Activated T-cell treated with anti-CD3 and anti-CD28 coated beads, Interleukin-2, amount 50 U/mL, for 72 hours (primary cell): ENCODE measurements around the gene BLOC1S5. TPM values are rescaled to one million over a fixed set of nuclear protein-coding genes. Genes with fewer than 3 reads are reported as not detected.
"Not testable (repeated sequence)": the region's sequence is repeated elsewhere in the genome, so short reads cannot be mapped to it uniquely, and the experiment has no call there.

ENCODE experiments used
- ATAC-seq, 2 donors: fragments of 150-1000 bp; cut with Tn5 transposase; replicated peaks in 1 of 2; 2 replicates each; pipeline ENCODE4 v1.10.0; 2021; ENCODE audit warnings: moderate library complexity in 2 of 2, mild to moderate bottlenecking in 1 of 2
- DNase-seq, 2 donors: peaks; one replicate each; pipeline ENCODE4 v3.0.0; 2021 to 2022; ENCODE audit warnings: mixed read lengths in 1 of 2
- H3K27ac Mint-ChIP-seq: one replicate; pipeline ENCODE4 v1.8.0; 2022; ENCODE audit warnings: mild to moderate bottlenecking, moderate library complexity, mixed read lengths
- H3K27me3 Mint-ChIP-seq: one replicate; pipeline ENCODE4 v1.8.0; 2022; ENCODE audit warnings: low read depth, mixed read lengths
- H3K36me3 Mint-ChIP-seq, 2 donors: one replicate each; pipeline ENCODE4 v1.8.0; 2022; ENCODE audit warnings: mixed read lengths in 2 of 2, mild to moderate bottlenecking in 1 of 2; ENCODE audit not compliant: insufficient read depth in 2 of 2
- H3K4me1 Mint-ChIP-seq: one replicate; pipeline ENCODE4 v1.8.0; 2022; ENCODE audit warnings: low read depth, mixed read lengths
- H3K4me3 Mint-ChIP-seq, 2 donors: one replicate each; pipeline ENCODE4 v1.8.0; 2022; ENCODE audit warnings: mild to moderate bottlenecking in 2 of 2, mixed read lengths in 2 of 2, moderate library complexity in 2 of 2
- H3K9me3 Mint-ChIP-seq, 2 donors: one replicate each; pipeline ENCODE4 v1.8.0; 2022; ENCODE audit warnings: mixed read lengths in 2 of 2
- total RNA-seq, 2 donors: library from RNA; stranded (reverse); gene quantifications; one replicate each; pipeline ENCODE4 v1.2.3, GENCODE V29; 2022

Gene BLOC1S5
- total RNA-seq, 2 donors from 2014 or later = 25.9 to 37.1 TPM

DNA sequence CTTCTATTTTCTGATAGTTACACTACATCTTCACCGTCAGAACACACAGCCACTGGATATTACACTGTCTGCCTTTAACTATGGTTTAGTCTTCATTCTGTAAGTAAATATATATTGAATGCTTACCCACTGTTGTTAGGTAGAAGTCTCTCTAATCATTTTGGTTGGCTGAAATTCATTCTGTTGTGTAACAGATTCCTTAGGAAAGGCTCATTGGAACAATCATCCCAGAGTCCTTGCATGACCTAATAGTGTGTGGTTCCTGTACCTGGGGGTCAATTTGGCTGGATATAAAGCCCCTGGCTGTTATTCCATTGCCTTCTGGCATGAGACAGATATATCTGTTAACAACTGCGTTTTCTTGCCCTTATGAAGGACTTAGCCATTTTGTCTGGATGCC is 9.9 kb downstream of the BLOC1S5 start:
- no peak overlapping the region for H3K4me3 Mint-ChIP-seq
- no peak for DNase-seq
- no peaks in the 10 kb centered on the region for H3K27me3 Mint-ChIP-seq
- H3K4me1 Mint-ChIP-seq = no peaks in the 10 kb centered on the region
- ATAC-seq = no peak
- H3K9me3 Mint-ChIP-seq = no peaks in the 10 kb centered on the region
- peaks cover 8 to 11% of the 10 kb centered on the region in 2 donors for H3K36me3 Mint-ChIP-seq
- no peak overlapping the region for H3K27ac Mint-ChIP-seq

DNA sequence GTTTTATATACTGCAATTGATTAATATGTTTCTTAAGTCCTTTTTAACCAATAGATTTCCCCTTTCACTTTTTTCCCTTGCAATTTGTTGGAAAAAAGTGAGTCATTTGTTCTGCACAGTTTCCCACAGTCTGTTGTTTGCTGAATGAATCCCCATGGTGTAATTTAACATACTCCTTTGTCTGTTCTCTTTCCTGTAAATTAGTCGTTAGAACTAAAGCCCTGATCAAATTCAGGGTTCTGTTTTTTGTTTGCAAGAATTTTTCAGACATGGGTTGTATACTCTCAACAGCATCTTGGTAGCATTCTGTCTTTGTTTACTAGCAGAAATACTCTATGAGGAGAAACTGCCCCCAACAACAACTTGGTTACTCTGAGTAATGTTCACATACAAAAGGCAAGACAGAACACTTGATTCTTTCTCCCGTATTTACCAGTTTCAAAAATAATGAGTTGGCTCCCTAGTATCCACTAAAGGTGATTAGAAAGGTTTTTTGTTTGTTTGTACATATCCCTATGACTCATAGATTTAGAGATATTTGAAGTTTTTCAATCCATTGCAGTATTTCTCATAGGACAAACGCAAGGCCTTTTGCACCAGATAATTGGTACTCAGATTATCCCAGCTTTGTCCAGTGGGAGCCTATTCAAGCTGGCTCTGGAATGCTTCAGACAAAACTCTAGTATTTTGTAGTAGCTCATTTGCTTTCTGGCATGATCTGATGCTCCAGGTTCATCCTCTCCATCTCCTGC is 16.5 kb downstream of the BLOC1S5 start:
- H3K27me3 Mint-ChIP-seq = no peaks in the 10 kb centered on the region
- no peaks in the 10 kb centered on the region for H3K4me1 Mint-ChIP-seq
- no peak for ATAC-seq
- peaks cover 0 to 4% of the 10 kb centered on the region in 2 donors for H3K9me3 Mint-ChIP-seq
- H3K36me3 Mint-ChIP-seq = peaks cover 18 to 39% of the 10 kb centered on the region in 2 donors
- no peak for DNase-seq
- peak overlapping the region; percentile 42 for H3K27ac Mint-ChIP-seq
- H3K4me3 Mint-ChIP-seq = no peak overlapping the region

DNA sequence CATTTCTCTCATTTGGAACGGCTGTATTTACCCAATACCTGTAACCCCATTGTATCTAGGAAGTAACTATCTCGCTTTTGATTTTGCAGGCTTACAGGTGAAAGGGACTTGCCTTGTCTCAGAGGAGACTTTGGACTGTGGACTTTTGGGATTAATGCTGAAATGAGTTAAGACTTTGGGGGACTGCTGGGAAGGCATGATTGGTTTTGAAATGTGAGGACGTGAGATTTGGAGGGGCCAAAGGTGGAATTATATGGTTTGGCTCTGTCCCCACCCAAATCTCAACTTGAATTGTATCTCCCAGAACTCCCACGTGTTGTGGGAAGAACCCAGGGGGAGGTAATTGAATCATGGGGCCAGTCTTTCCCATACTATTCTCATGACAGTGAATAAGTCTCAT is 18.4 kb downstream of the BLOC1S5 start:
- H3K36me3 Mint-ChIP-seq = peaks cover 17 to 35% of the 10 kb centered on the region in 2 donors
- not testable (repeated sequence) for H3K4me1 Mint-ChIP-seq, H3K27me3 Mint-ChIP-seq, H3K27ac Mint-ChIP-seq, DNase-seq, ATAC-seq, H3K4me3 Mint-ChIP-seq, H3K9me3 Mint-ChIP-seq

DNA sequence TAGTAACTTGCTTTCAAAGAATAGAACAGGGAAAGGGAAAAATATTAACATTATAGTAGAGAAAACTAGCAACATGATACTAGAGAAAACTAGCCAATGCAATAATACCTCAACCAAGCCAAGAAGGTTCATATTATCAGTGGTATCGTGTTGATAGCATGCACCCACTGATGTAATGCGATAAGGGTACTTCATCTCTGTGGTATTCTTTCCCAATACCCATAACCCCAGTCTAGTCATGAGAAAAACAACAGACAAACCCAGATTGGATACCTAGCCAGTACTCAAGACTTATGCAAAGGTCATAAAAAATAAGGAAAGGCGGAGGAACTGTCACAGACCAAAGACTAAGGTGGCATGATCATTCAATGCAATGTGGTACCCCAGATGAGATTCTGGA is 21.0 kb downstream of the BLOC1S5 start:
- Mint-ChIP-seq H3K9me3 (peaks cover 0 to 6% of the 10 kb centered on the region in 2 donors), H3K4me3 (no peak overlapping the region), H3K27me3 (no peaks in the 10 kb centered on the region), H3K36me3 (peaks cover 18 to 44% of the 10 kb centered on the region in 2 donors), H3K4me1 (no peaks in the 10 kb centered on the region), H3K27ac (no peak overlapping the region)
- ATAC-seq = no peak
- DNase-seq = no peak

DNA sequence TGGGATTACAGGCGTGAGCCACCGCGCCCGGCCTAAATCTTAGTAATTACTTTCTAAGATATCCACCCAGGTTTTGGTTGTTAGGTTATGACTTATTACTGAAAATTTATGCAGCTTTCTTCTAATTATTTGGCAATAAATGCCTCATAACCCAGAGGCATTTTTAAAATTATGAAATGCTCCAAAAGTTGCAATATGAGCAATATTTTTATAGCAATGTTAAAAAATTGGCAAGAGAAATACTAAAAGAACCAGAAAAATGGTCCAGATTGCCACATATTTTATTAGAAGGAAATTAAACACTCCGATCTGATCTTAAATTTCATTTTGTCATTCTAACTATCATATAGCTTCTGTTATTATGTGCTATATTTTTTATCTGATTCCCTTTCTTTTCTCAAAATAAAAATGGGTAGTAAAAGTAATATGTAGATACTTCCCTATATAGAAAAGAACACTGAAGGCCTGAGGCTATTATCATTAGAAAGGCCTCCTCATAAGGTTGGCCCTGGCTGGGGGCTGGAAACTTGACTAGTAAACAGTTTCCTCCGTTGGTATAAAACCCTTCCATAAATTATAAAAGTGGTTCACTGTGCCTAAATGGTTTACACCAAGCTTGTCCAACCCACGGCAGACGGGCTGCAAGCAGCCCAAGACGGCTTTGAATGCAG is 22.1 kb downstream of the BLOC1S5 start:
- H3K4me1 Mint-ChIP-seq = peaks cover 11% of the 10 kb centered on the region
- no peaks in the 10 kb centered on the region for H3K27me3 Mint-ChIP-seq
- ATAC-seq = no peak
- H3K27ac Mint-ChIP-seq = no peak overlapping the region
- no peak overlapping the region for H3K4me3 Mint-ChIP-seq
- DNase-seq = no peak
- peaks cover 2 to 6% of the 10 kb centered on the region in 2 donors for H3K9me3 Mint-ChIP-seq
- peaks cover 15 to 43% of the 10 kb centered on the region in 2 donors for H3K36me3 Mint-ChIP-seq

DNA sequence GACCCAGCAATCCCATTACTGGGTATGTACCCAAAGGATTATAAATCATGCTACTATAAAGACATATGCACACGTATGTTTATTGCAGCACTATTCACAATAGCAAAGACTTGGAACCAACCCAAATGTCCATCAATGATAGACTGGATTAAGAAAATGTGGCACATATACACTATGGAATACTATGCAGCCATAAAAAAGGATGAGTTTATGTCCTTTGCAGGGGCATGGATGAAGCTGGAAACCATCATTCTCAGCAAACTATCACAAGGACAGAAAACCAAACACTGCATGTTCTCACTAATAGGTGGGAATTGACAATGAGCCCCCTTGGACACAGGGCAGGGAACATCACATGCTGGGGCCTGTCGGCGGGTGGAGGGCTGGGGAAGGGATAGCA is 30.1 kb downstream of the BLOC1S5 start:
- Mint-ChIP-seq H3K4me1 (peaks cover 41% of the 10 kb centered on the region), H3K9me3 (peaks cover 7 to 10% of the 10 kb centered on the region in 2 donors), H3K36me3 (peaks cover 28 to 49% of the 10 kb centered on the region in 2 donors)
- DNase-seq, H3K27ac Mint-ChIP-seq, H3K27me3 Mint-ChIP-seq, ATAC-seq, H3K4me3 Mint-ChIP-seq: not testable (repeated sequence)

DNA sequence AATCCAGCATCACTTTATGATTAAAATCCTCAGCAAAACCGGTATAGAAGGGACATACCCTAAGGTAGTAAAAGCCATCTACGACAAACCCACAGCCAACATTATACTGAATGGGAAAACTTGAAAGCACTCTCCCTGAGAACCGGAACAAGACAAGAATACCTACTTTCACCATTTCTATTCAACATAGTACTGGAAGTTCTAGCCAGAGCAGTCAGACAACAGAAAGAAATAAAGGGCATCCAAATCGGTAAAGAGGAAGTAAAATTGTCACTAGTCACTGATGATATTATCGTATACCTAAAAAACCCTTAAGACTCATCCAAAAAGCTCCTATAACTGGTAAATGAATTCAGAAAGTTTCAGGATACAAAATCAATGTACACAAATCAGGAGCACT is 33.3 kb downstream of the BLOC1S5 start:
- no peaks in the 10 kb centered on the region for H3K27me3 Mint-ChIP-seq
- peaks cover 24 to 35% of the 10 kb centered on the region in 2 donors for H3K36me3 Mint-ChIP-seq
- H3K9me3 Mint-ChIP-seq = peaks cover 6 to 10% of the 10 kb centered on the region in 2 donors
- no peak overlapping the region for H3K4me3 Mint-ChIP-seq
- H3K27ac Mint-ChIP-seq = no peak overlapping the region
- ATAC-seq = no peak
- DNase-seq = no peak
- H3K4me1 Mint-ChIP-seq = peaks cover 26% of the 10 kb centered on the region

DNA sequence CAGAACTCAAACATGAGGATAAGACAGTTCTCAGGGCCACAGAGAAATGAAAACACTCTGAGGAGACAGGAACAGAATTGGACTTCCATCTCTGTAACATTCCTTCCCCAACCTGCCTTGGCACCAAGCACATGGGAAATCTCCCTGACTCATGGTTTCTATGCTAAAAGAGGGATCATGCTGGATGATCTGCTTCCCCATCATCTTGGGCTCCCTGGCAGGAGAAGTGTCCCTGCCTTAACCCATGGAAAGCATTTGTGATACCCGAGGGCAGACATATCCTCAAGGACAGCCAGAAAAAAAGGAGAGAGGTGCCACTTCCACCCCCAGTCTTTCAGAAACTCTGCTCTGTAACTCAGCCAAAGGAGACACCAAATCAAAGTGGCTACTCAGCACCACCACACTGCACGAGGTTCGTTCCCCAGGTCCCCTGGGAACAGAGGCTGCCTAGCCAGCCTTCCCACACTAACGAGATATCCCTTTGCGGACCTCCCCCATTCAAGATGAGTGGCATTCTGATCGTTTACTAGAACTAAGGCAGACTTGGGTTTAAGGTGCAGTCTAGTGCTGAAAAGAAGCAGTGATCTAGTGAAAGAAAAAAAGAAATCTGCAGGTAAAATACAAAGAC is 34.8 kb downstream of the BLOC1S5 start:
- ATAC-seq (no peak), DNase-seq (no peak)
- no peaks in the 10 kb centered on the region for H3K27me3 Mint-ChIP-seq
- peaks cover 20% of the 10 kb centered on the region for H3K4me1 Mint-ChIP-seq
- H3K4me3 Mint-ChIP-seq = no peak overlapping the region
- no peak overlapping the region for H3K27ac Mint-ChIP-seq
- H3K36me3 Mint-ChIP-seq = peaks cover 18 to 23% of the 10 kb centered on the region in 2 donors
- H3K9me3 Mint-ChIP-seq = peaks cover 6 to 10% of the 10 kb centered on the region in 2 donors

DNA sequence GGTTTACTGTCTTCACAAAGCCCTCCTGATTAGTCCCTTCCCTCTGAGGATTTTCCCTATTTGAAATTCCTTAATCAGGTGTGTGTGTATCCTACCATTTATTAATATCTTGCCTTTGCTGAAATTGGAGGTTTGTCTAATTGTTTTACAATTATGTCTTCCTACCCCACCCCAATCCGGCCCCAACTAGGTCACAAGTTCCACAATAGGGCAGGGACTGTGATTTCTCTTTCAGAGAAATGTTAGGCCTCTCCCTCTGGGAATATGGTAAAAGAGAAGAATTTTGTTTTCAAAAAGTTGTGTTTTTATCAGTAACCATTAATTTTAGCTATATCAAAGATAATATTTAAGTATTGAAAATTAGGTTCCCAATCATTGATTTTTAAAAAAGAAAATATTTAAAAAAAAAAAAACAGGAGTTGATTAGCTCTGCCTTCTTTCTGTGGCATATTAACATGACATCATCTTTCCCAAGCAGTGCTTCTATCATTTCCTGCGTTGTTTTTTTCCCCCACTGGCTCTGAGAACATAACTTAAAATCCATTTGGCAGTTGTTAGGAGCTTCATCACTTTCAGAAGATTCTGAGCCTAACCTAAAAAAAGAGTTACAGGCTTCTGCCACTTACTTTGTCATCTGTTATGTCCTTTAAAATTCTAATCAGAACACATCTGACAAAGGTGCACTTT is 36.1 kb downstream of the BLOC1S5 start:
- peak overlapping the region; percentile 75 for H3K27ac Mint-ChIP-seq
- peaks cover 13 to 15% of the 10 kb centered on the region in 2 donors for H3K36me3 Mint-ChIP-seq
- DNase-seq = no peak
- no peaks in the 10 kb centered on the region for H3K27me3 Mint-ChIP-seq
- ATAC-seq = no peak
- H3K4me1 Mint-ChIP-seq = peaks cover 20% of the 10 kb centered on the region
- H3K4me3 Mint-ChIP-seq = no peak overlapping the region
- H3K9me3 Mint-ChIP-seq = peaks cover 4 to 10% of the 10 kb centered on the region in 2 donors

DNA sequence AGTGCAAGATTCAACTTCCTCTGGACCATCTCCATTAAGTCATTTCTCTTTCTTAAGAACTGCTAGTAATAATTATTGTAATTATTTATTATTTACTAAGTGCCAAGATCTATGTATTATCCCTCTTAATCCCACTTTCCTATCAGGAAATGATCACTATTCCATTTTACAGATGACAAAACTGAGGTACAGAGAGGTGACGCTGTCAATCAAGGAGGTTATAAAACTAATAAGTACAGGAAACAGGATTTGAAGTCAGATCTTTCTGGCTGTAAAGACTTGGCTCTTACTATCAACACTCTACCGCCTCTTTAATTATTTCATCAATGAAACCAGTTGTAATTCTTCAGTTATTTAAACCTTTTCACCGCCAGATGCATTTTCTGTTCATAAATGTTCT is 37.4 kb downstream of the BLOC1S5 start:
- ATAC-seq = no peak
- H3K4me1 Mint-ChIP-seq = peaks cover 20% of the 10 kb centered on the region
- no peak for DNase-seq
- no peaks in the 10 kb centered on the region for H3K27me3 Mint-ChIP-seq
- peaks cover under 1 to 3% of the 10 kb centered on the region in 2 donors for H3K9me3 Mint-ChIP-seq
- H3K36me3 Mint-ChIP-seq = peaks cover 3 to 5% of the 10 kb centered on the region in 2 donors
- H3K4me3 Mint-ChIP-seq = no peak overlapping the region
- no peak overlapping the region for H3K27ac Mint-ChIP-seq

DNA sequence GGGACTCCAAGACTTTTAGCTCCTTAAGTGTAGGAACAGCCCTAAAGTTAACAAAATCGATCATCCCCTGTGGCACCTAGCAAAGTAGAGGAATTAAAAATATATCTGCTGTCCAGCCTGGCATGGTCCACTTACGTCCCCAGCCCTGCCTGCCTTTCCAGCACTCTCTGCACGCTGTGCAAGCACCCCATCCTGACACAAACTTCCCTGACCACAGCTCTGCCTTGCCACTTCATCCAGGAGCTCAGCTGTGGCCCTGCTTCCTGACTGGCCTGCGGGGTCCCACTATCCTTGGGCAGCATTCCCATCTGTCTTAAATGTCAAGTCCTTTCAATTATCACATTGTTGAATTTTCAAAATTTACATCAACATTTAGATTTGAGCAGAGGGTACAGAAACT is 39.0 kb downstream of the BLOC1S5 start:
- H3K9me3 Mint-ChIP-seq = peaks cover 0 to 2% of the 10 kb centered on the region in 2 donors
- no peak overlapping the region for H3K4me3 Mint-ChIP-seq
- H3K4me1 Mint-ChIP-seq = peaks cover 14% of the 10 kb centered on the region
- H3K27me3 Mint-ChIP-seq = no peaks in the 10 kb centered on the region
- peaks cover 1 to 6% of the 10 kb centered on the region in 2 donors for H3K36me3 Mint-ChIP-seq
- DNase-seq (no peak), ATAC-seq (no peak)
- H3K27ac Mint-ChIP-seq = no peak overlapping the region

DNA sequence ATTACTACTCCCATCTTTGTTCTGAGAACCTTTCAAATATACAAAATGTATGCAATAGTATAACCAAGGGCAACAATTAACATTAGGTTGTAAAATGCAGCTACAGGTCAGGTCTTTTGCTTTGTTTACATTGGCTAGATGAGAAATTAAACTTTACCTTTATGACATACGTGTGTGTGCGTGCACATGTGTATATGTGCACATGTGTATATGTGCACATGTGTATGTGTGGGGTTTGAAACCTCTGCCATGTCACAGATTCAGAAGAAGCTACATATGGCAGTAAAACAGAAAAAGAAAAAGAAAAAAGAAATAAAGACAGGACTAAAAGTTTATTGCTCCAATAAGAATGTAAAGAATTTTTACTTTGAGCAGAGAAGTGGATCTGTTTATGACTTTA is 40.6 kb downstream of the BLOC1S5 start:
- no peak overlapping the region for H3K27ac Mint-ChIP-seq
- peaks cover 0 to 2% of the 10 kb centered on the region in 2 donors for H3K9me3 Mint-ChIP-seq
- no peak for DNase-seq
- peaks cover 1 to 6% of the 10 kb centered on the region in 2 donors for H3K36me3 Mint-ChIP-seq
- peaks cover 8% of the 10 kb centered on the region for H3K4me1 Mint-ChIP-seq
- H3K27me3 Mint-ChIP-seq = no peaks in the 10 kb centered on the region
- H3K4me3 Mint-ChIP-seq = no peak overlapping the region
- no peak for ATAC-seq

DNA sequence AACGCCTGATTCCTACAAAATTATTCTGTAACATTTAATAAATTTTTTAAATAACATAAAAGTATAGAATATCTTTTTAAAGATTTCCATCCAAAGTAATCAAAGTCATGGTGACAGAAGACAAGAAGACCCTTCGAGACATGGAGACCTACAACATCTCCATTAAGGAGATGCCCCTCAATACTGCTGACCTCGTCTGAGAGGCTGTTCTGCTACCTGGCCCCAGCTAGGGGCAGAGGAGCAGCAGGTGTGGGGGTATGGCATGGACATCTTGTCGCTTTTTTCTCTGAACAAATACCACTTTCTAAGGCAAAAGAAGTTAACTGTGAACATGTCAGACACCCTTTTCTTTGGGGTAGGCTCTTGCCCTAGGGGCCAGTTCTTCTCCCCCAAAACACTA is 44.1 kb downstream of the BLOC1S5 start:
- H3K4me3 Mint-ChIP-seq = no peak overlapping the region
- no peaks in the 10 kb centered on the region for H3K27me3 Mint-ChIP-seq
- DNase-seq (no peak), ATAC-seq (no peak)
- no peaks in the 10 kb centered on the region for H3K4me1 Mint-ChIP-seq
- peaks cover 0 to 2% of the 10 kb centered on the region in 2 donors for H3K9me3 Mint-ChIP-seq
- peaks cover 1 to 2% of the 10 kb centered on the region in 2 donors for H3K36me3 Mint-ChIP-seq
- H3K27ac Mint-ChIP-seq = no peak overlapping the region
